HepG2 (cell line): ENCODE results near the gene RNF8. TPM values are rescaled to one million over a fixed set of nuclear protein-coding genes. Genes with fewer than 3 reads are reported as not detected.
A peak's percentile ranks its signal among the peaks of the same experiment; 100 is the strongest.

Experiments
- FOXM1 ChIP-seq: sonication (generic); formaldehyde crosslinking; IDR thresholded peaks from 2 replicates; pipeline ENCODE4 v1.5.0; 2020; ENCODE audit warnings: missing genetic modification reagents
- KAT8 ChIP-seq: IDR thresholded peaks from 2 replicates; pipeline ENCODE4 v1.6.1; 2016; ENCODE audit warnings: missing genetic modification reagents, missing compliant biosample characterization
- NR2F6 ChIP-seq, 2 experiments: IDR thresholded peaks; 2 replicates each; pipeline ENCODE4 v1.6.1; 2016; ENCODE audit warnings: antibody characterized with exemption in 1 of 2, mild to moderate bottlenecking in 1 of 2
- POGZ ChIP-seq: sonication (generic); formaldehyde crosslinking; IDR thresholded peaks from 2 replicates; pipeline ENCODE4 v1.4.0; 2020; ENCODE audit warnings: mild to moderate bottlenecking, missing genetic modification reagents
- RBM39 ChIP-seq: fragments of 200-400 bp; formaldehyde crosslinking; IDR thresholded peaks from one replicate; pipeline ENCODE4 v1.6.1; 2018; ENCODE audit warnings: antibody characterized with exemption, mild to moderate bottlenecking, low read depth, low read length; ENCODE audit not compliant: poor library complexity, severe bottlenecking
- TBX3 ChIP-seq: fragments of 450-650 bp; IDR thresholded peaks from 2 replicates; pipeline ENCODE4 v1.6.1; 2017; ENCODE audit warnings: antibody characterized with exemption, mild to moderate bottlenecking, inconsistent platforms, borderline replicate concordance
- TOPORS ChIP-seq: sonication (generic); formaldehyde crosslinking; IDR thresholded peaks from 2 replicates; pipeline ENCODE4 v1.8.0; 2023; ENCODE audit warnings: mild to moderate bottlenecking, missing genetic modification reagents
- ZBTB7A ChIP-seq: sonication (generic); formaldehyde crosslinking; IDR thresholded peaks from 2 replicates; pipeline ENCODE4 v1.8.0; 2022; ENCODE audit warnings: mild to moderate bottlenecking, missing genetic modification reagents
- ZSCAN21 ChIP-seq: sonication (generic); formaldehyde crosslinking; IDR thresholded peaks from 2 replicates; pipeline ENCODE4 v1.8.0; 2022; ENCODE audit warnings: mild to moderate bottlenecking, missing genetic modification reagents, moderate library complexity, borderline replicate concordance
- ZSCAN25 ChIP-seq: sonication (generic); formaldehyde crosslinking; IDR thresholded peaks from 2 replicates; pipeline ENCODE4 v1.8.0; 2022; ENCODE audit warnings: mild to moderate bottlenecking, missing genetic modification reagents
- polyA plus RNA-seq, 8 experiments: library from polyadenylated mRNA; depleted of rRNA in 3 of 8; stranded (reverse) in 7 of 8; unstranded in 1 of 8; fragments of >200 nt; fragmentation: Illumina TruSeq in 4 of 8; extraction: Trizol in 4 of 8; gene quantifications; 2 replicates each; pipeline versions ENCODE4 v1.2.1 to v1.2.3, GENCODE V29; 2011 to 2016; ENCODE audit warnings: low read depth in 4 of 8, missing spikeins in 1 of 8, mixed read lengths in 1 of 8; ENCODE audit not compliant: insufficient read depth in 1 of 8
- total RNA-seq, 5 experiments: library from RNA; depleted of rRNA; stranded (reverse); fragments of >200 nt; fragmentation: Illumina TruSeq; extraction: Trizol; gene quantifications; 2 replicates each; pipeline ENCODE4 v1.2.3, GENCODE V29; 2016; ENCODE audit warnings: low read depth in 1 of 5
- TF ChIP-seq, protein P1 (sequence below), 2 experiments: sonication (generic) in 1 of 2; formaldehyde crosslinking in 1 of 2; IDR thresholded peaks; 2 replicates each; pipeline versions ENCODE4 v1.4.0 to v1.6.1; 2016 to 2020; ENCODE audit warnings: borderline replicate concordance in 1 of 2, low read depth in 1 of 2, mild to moderate bottlenecking in 1 of 2, missing genetic modification reagents in 1 of 2
- TF ChIP-seq, protein P2 (sequence below): sonication (generic); formaldehyde crosslinking; IDR thresholded peaks from 2 replicates; pipeline ENCODE4 v1.8.1; 2022; ENCODE audit warnings: mild to moderate bottlenecking, missing genetic modification reagents
- TF ChIP-seq, protein P3 (sequence below): sonication (generic); formaldehyde crosslinking; conservative IDR thresholded peaks from 2 replicates; pipeline ENCODE4 v1.4.0; 2020; ENCODE audit warnings: mild to moderate bottlenecking, missing genetic modification reagents, moderate library complexity
- TF ChIP-seq, protein P4 (sequence below): sonication (generic); formaldehyde crosslinking; IDR thresholded peaks from 2 replicates; pipeline ENCODE4 v1.5.0; 2020; ENCODE audit warnings: missing genetic modification reagents
- TF ChIP-seq, protein P5 (sequence below): sonication (generic); formaldehyde crosslinking; IDR thresholded peaks from 2 replicates; pipeline ENCODE4 v1.4.0; 2020; ENCODE audit warnings: missing genetic modification reagents
- TF ChIP-seq, protein P6 (sequence below): IDR thresholded peaks from 2 replicates; pipeline ENCODE4 v1.6.1; 2016; ENCODE audit warnings: low read depth, control low read depth

The RNF8 gene
- total and polyA plus RNA-seq, 2 of the 13 experiments (the other 11 are each of a cell fraction or from before 2014, with no cell fraction given), result 21.8 to 47.6 TPM

DNA sequence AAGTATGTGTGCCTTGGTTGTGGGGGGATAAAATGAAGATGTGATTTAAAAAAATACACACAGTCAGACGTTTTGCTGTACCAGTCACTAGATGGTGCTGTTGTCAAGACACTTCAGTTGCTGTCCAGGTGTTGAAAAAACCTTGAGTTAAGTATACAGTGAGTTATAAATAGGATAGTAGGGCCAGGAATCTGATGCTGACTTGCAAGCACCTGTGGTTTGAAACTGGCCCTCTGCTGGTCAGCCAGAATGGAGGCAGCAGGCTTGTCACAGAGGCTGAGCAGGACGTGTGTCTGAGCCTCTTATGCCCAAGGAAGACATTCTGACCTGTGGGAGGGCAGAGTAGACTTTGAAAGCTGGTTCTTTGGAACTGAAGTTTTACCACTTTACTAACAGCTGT, 27.8 kb downstream of the RNF8 start (continued):
- TF ChIP-seq, protein P1, sequence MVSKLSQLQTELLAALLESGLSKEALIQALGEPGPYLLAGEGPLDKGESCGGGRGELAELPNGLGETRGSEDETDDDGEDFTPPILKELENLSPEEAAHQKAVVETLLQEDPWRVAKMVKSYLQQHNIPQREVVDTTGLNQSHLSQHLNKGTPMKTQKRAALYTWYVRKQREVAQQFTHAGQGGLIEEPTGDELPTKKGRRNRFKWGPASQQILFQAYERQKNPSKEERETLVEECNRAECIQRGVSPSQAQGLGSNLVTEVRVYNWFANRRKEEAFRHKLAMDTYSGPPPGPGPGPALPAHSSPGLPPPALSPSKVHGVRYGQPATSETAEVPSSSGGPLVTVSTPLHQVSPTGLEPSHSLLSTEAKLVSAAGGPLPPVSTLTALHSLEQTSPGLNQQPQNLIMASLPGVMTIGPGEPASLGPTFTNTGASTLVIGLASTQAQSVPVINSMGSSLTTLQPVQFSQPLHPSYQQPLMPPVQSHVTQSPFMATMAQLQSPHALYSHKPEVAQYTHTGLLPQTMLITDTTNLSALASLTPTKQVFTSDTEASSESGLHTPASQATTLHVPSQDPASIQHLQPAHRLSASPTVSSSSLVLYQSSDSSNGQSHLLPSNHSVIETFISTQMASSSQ (IDR thresholded peaks at IDR 0.05; ENCODE audit: low read depth), result no peak
- TF ChIP-seq, protein P1 (CRISPR knock-in tag; IDR thresholded peaks at IDR 0.05; ENCODE audit: borderline replicate concordance), result no peak
- peak; percentile 64; the same call in 1 of the 2 replicates for TF ChIP-seq TBX3
- TF ChIP-seq FOXM1 (CRISPR knock-in tag), result no peak
- no peak for TF ChIP-seq ZBTB7A (CRISPR knock-in tag)
- TF ChIP-seq, protein P2, sequence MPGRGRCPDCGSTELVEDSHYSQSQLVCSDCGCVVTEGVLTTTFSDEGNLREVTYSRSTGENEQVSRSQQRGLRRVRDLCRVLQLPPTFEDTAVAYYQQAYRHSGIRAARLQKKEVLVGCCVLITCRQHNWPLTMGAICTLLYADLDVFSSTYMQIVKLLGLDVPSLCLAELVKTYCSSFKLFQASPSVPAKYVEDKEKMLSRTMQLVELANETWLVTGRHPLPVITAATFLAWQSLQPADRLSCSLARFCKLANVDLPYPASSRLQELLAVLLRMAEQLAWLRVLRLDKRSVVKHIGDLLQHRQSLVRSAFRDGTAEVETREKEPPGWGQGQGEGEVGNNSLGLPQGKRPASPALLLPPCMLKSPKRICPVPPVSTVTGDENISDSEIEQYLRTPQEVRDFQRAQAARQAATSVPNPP (CRISPR knock-in tag), result no peak
- TF ChIP-seq, protein P3, sequence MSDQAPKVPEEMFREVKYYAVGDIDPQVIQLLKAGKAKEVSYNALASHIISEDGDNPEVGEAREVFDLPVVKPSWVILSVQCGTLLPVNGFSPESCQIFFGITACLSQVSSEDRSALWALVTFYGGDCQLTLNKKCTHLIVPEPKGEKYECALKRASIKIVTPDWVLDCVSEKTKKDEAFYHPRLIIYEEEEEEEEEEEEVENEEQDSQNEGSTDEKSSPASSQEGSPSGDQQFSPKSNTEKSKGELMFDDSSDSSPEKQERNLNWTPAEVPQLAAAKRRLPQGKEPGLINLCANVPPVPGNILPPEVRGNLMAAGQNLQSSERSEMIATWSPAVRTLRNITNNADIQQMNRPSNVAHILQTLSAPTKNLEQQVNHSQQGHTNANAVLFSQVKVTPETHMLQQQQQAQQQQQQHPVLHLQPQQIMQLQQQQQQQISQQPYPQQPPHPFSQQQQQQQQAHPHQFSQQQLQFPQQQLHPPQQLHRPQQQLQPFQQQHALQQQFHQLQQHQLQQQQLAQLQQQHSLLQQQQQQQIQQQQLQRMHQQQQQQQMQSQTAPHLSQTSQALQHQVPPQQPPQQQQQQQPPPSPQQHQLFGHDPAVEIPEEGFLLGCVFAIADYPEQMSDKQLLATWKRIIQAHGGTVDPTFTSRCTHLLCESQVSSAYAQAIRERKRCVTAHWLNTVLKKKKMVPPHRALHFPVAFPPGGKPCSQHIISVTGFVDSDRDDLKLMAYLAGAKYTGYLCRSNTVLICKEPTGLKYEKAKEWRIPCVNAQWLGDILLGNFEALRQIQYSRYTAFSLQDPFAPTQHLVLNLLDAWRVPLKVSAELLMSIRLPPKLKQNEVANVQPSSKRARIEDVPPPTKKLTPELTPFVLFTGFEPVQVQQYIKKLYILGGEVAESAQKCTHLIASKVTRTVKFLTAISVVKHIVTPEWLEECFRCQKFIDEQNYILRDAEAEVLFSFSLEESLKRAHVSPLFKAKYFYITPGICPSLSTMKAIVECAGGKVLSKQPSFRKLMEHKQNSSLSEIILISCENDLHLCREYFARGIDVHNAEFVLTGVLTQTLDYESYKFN, result no peak
- TF ChIP-seq, protein P4, sequence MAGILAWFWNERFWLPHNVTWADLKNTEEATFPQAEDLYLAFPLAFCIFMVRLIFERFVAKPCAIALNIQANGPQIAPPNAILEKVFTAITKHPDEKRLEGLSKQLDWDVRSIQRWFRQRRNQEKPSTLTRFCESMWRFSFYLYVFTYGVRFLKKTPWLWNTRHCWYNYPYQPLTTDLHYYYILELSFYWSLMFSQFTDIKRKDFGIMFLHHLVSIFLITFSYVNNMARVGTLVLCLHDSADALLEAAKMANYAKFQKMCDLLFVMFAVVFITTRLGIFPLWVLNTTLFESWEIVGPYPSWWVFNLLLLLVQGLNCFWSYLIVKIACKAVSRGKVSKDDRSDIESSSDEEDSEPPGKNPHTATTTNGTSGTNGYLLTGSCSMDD, result no peak
- no peak for TF ChIP-seq NR2F6 (IDR thresholded peaks at IDR 0.05)
- peak; percentile 25; the same call in 1 of the 2 replicates for TF ChIP-seq NR2F6 (CRISPR knock-in tag; IDR thresholded peaks at IDR 0.05)
- TF ChIP-seq, protein P5, sequence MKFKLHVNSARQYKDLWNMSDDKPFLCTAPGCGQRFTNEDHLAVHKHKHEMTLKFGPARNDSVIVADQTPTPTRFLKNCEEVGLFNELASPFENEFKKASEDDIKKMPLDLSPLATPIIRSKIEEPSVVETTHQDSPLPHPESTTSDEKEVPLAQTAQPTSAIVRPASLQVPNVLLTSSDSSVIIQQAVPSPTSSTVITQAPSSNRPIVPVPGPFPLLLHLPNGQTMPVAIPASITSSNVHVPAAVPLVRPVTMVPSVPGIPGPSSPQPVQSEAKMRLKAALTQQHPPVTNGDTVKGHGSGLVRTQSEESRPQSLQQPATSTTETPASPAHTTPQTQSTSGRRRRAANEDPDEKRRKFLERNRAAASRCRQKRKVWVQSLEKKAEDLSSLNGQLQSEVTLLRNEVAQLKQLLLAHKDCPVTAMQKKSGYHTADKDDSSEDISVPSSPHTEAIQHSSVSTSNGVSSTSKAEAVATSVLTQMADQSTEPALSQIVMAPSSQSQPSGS (CRISPR knock-in tag), result no peak
- TF ChIP-seq RBM39, result no peak
- TF ChIP-seq TOPORS (CRISPR knock-in tag), result no peak
- no peak for TF ChIP-seq ZSCAN25
- TF ChIP-seq POGZ (CRISPR knock-in tag), result no peak
- TF ChIP-seq KAT8 (CRISPR knock-in tag), result peak; percentile 46; the same call in 1 of the 2 replicates
- TF ChIP-seq, protein P6, sequence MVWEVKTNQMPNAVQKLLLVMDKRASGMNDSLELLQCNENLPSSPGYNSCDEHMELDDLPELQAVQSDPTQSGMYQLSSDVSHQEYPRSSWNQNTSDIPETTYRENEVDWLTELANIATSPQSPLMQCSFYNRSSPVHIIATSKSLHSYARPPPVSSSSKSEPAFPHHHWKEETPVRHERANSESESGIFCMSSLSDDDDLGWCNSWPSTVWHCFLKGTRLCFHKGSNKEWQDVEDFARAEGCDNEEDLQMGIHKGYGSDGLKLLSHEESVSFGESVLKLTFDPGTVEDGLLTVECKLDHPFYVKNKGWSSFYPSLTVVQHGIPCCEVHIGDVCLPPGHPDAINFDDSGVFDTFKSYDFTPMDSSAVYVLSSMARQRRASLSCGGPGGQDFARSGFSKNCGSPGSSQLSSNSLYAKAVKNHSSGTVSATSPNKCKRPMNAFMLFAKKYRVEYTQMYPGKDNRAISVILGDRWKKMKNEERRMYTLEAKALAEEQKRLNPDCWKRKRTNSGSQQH (CRISPR knock-in tag), result no peak
- TF ChIP-seq ZSCAN21 (CRISPR knock-in tag), result 0 out of 2 replicates have a peak, but pooled peaks have one; percentile 25
